Liver (tissue), 10 donors: ENCODE measurements around the gene BCL6B. TPM values are rescaled to one million over a fixed set of nuclear protein-coding genes. Genes with fewer than 3 reads are reported as not detected.

Experiments used
- DNase-seq: peaks from one replicate; pipeline ENCODE4 v3.0.0-alpha.2; 2017; ENCODE audit warnings: low spot score
- H3K27ac ChIP-seq, 2 donors: one replicate each; pipeline ENCODE4 v1.7.0; 2013; ENCODE audit warnings: inconsistent platforms in 2 of 2, low read length in 2 of 2, control low read depth in 1 of 2, low read depth in 1 of 2, mild to moderate bottlenecking in 1 of 2
- H3K27me3 ChIP-seq, 4 donors: one replicate each; pipeline versions ENCODE4 v1.6.1 to v1.7.0; 2013; ENCODE audit warnings: low read length in 3 of 4, inconsistent platforms in 1 of 4, mild to moderate bottlenecking in 1 of 4, moderate library complexity in 1 of 4; ENCODE audit not compliant: control insufficient read depth in 4 of 4, insufficient read depth in 4 of 4
- H3K36me3 ChIP-seq, 4 donors: one replicate each; pipeline versions ENCODE4 v1.6.1 to v1.7.0; 2013; ENCODE audit warnings: low read length in 3 of 4, mild to moderate bottlenecking in 3 of 4, low read depth in 1 of 4, moderate library complexity in 1 of 4; ENCODE audit not compliant: control insufficient read depth in 4 of 4, insufficient read depth in 3 of 4
- H3K4me1 ChIP-seq, 4 donors: one replicate each; pipeline versions ENCODE4 v1.6.1 to v1.7.0; 2013; ENCODE audit warnings: low read length in 3 of 4, mild to moderate bottlenecking in 3 of 4, moderate library complexity in 1 of 4; ENCODE audit not compliant: control insufficient read depth in 4 of 4, insufficient read depth in 4 of 4
- H3K4me3 ChIP-seq, 3 donors: one replicate each; pipeline versions ENCODE4 v1.6.1 to v1.7.0; 2013; ENCODE audit warnings: low read length in 3 of 3, control low read depth in 1 of 3, low read depth in 1 of 3, mild to moderate bottlenecking in 1 of 3
- H3K9ac ChIP-seq, 2 donors: one replicate each; pipeline ENCODE4 v1.7.0; 2013; ENCODE audit warnings: low read length in 2 of 2, mild to moderate bottlenecking in 2 of 2, moderate library complexity in 2 of 2, control low read depth in 1 of 2, low read depth in 1 of 2
- H3K9me3 ChIP-seq, 4 donors: one replicate each; pipeline versions ENCODE4 v1.6.1 to v1.7.0; 2013; ENCODE audit warnings: low read length in 3 of 4; ENCODE audit not compliant: control insufficient read depth in 4 of 4
- ATF3 ChIP-seq: IDR thresholded peaks from 2 replicates; pipeline ENCODE4 v1.6.1; 2016; ENCODE audit warnings: antibody characterized with exemption
- CTCF ChIP-seq: fragments of 150-350 bp; IDR thresholded peaks from 2 replicates; pipeline ENCODE4 v1.5.1; 2017; ENCODE audit warnings: improper control_type of control experiment, low read depth, low read length; ENCODE audit not compliant: missing input control
- FOXA1 ChIP-seq: IDR thresholded peaks from 2 replicates; pipeline ENCODE4 v1.6.1; 2016; ENCODE audit warnings: antibody characterized with exemption
- FOXA2 ChIP-seq: IDR thresholded peaks from 2 replicates; pipeline ENCODE4 v1.6.1; 2016; ENCODE audit warnings: antibody characterized with exemption
- GABPA ChIP-seq, 2 donors: IDR thresholded peaks in 1 of 2; conservative IDR thresholded peaks in 1 of 2; 2 replicates each; pipeline ENCODE4 v1.6.1; 2016; ENCODE audit warnings: antibody characterized with exemption in 2 of 2, mild to moderate bottlenecking in 1 of 2, moderate library complexity in 1 of 2
- HNF4A ChIP-seq, 2 donors: conservative IDR thresholded peaks; 2 replicates each; pipeline ENCODE4 v1.6.1; 2016; ENCODE audit warnings: antibody characterized with exemption in 2 of 2, mild to moderate bottlenecking in 2 of 2
- HNF4G ChIP-seq: IDR thresholded peaks from 2 replicates; pipeline ENCODE4 v1.6.1; 2016; ENCODE audit warnings: antibody characterized with exemption
- JUND ChIP-seq, 2 donors: IDR thresholded peaks; 2 replicates each; pipeline ENCODE4 v1.6.1; 2016; ENCODE audit warnings: antibody characterized with exemption in 2 of 2
- MAX ChIP-seq: IDR thresholded peaks from 2 replicates; pipeline ENCODE4 v1.6.1; 2016; ENCODE audit warnings: antibody characterized with exemption
- REST ChIP-seq: IDR thresholded peaks from 2 replicates; pipeline ENCODE4 v1.6.1; 2016; ENCODE audit warnings: antibody characterized with exemption, mild to moderate bottlenecking
- SP1 ChIP-seq: IDR thresholded peaks from 2 replicates; pipeline ENCODE4 v1.6.1; 2018; ENCODE audit warnings: antibody characterized with exemption, mild to moderate bottlenecking
- TAF1 ChIP-seq: conservative IDR thresholded peaks from 2 replicates; pipeline ENCODE4 v1.6.1; 2016; ENCODE audit warnings: antibody characterized with exemption, mild to moderate bottlenecking
- ZBTB33 ChIP-seq: IDR thresholded peaks from 2 replicates; pipeline ENCODE4 v1.6.1; 2016; ENCODE audit warnings: antibody characterized with exemption
- WGBS: extraction: QIAGEN DNeasy Blood & Tissue Kit; methylation state at CpG from one replicate; pipeline ENCODE4 v1.1.7; 2013; 5-methylcytosine and 5-hydroxymethylcytosine counted together
- polyA plus RNA-seq, 2 donors: library from polyadenylated mRNA; stranded (reverse) in 1 of 2; unstranded in 1 of 2; fragments of 200-250 nt in 1 of 2; fragments of >200 nt in 1 of 2; fragmentation: Nextera tagmentation in 1 of 2; extraction: Ambion mirVana in 1 of 2; gene quantifications; one replicate each; pipeline versions ENCODE4 v1.2.1 to v1.2.3, GENCODE V29; 2013 to 2015
- small RNA-seq: library from RNA; depleted of rRNA; stranded (forward); fragments of <200 nt; gene quantifications from one replicate; pipeline ENCODE3, GENCODE V24; 2014
- total RNA-seq, 2 donors: library from RNA; depleted of rRNA; stranded (reverse); fragments of >200 nt; gene quantifications; one replicate each; pipeline ENCODE4 v1.2.3, GENCODE V29; 2014
- donor health status: healthy.
- donor health status: healthy.
- donor health status: healthy.
- donor health status: healthy.
- donor health status: healthy.

The BCL6B gene
- total and polyA plus RNA-seq, 4 donors, result 1.1 to 5.7 (median 1.8) TPM

- H3K27me3 ChIP-seq, result no peaks in the 10 kb centered on the region
- no peak for DNase-seq
- no peaks in the 10 kb centered on the region for H3K4me1 ChIP-seq
- no peak overlapping the region for H3K4me3 ChIP-seq
- no peak overlapping the region for H3K27ac ChIP-seq
- no peaks in the 10 kb centered on the region for H3K9me3 ChIP-seq
- no peak overlapping the region for H3K9ac ChIP-seq
- peaks cover 0 to 4% (median 1%) of the 10 kb centered on the region in 4 donors for H3K36me3 ChIP-seq
- TF ChIP-seq FOXA1, result no peak
- TF ChIP-seq HNF4A (conservative IDR thresholded peaks at IDR 0.05), result no peak
- TF ChIP-seq JUND (IDR thresholded peaks at IDR 0.05), result no peak
- no peak for TF ChIP-seq REST
- no peak for TF ChIP-seq ATF3
- no peak for TF ChIP-seq MAX
- TF ChIP-seq FOXA2, result no peak
- TF ChIP-seq HNF4G, result no peak
- WGBS, result 89% methylated on average over 7 of the region's 7 CpGs
These were observed 55.2 kb downstream of the BCL6B start for GRCh38 chr17:7077911-7078546.

- no peaks in the 10 kb centered on the region for H3K4me1 ChIP-seq
- H3K27ac ChIP-seq, result no peak overlapping the region
- no peak for DNase-seq
- H3K27me3 ChIP-seq, result no peaks in the 10 kb centered on the region
- H3K36me3 ChIP-seq, result peaks cover 0 to 4% (median 1%) of the 10 kb centered on the region in 4 donors
- 92% methylated on average over 10 of the region's 10 CpGs for WGBS
- no peak overlapping the region for H3K4me3 ChIP-seq
- TF ChIP-seq JUND (IDR thresholded peaks at IDR 0.05) (no peak), FOXA1 (no peak), HNF4A (conservative IDR thresholded peaks at IDR 0.05) (no peak), ZBTB33 (no peak), HNF4G (no peak), FOXA2 (no peak), TAF1 (no peak), CTCF (no peak), GABPA (IDR thresholded peaks at IDR 0.05 in 1 of 2, conservative IDR thresholded peaks at IDR 0.05 in 1 of 2) (no peak), SP1 (no peak)
- H3K9ac ChIP-seq, result no peak overlapping the region
- no peaks in the 10 kb centered on the region for H3K9me3 ChIP-seq
These were observed 55.9 kb downstream of the BCL6B start for GRCh38 chr17:7078711-7079110.

Small RNA genes within 50 kb of the gene (small RNA-seq; reads per million reads assigned to genes)
- gene AC120057.1, result not detected

Other genes starting within 250 kb of the BCL6B start
- gene FBXO39, start 246.8 kb upstream of the BCL6B start, total RNA-seq, result under 1 TPM; 0.05 to 0.67 TPM
- gene FBXO39, start 246.8 kb upstream of the BCL6B start, polyA plus RNA-seq, result under 1 TPM; 0.12 to 0.28 TPM
- not detected for gene TEKT1, start 191.3 kb upstream of the BCL6B start, total RNA-seq
- under 1 TPM in 1 of 2 donors, not detected in 1; 0.15 TPM for gene TEKT1, start 191.3 kb upstream of the BCL6B start, polyA plus RNA-seq
- 1 to 10 TPM in 1 of 2 donors, not detected in 1; 3.1 TPM for gene ALOX12, start 27.0 kb upstream of the BCL6B start, total RNA-seq
- under 1 TPM; 0.03 to 0.24 TPM for gene ALOX12, start 27.0 kb upstream of the BCL6B start, polyA plus RNA-seq
- 10 to 100 TPM; 13.5 to 65.5 TPM for gene RNASEK, start 10.4 kb upstream of the BCL6B start, total RNA-seq
- gene RNASEK, start 10.4 kb upstream of the BCL6B start, polyA plus RNA-seq, result 100 to 1,000 TPM; 196 to 384 TPM
- 10 to 100 TPM in 1 of 2 donors, 1 to 10 TPM in 1; 2.3 to 26.6 TPM for gene SLC16A13, start 13.0 kb downstream of the BCL6B start, total RNA-seq
- gene SLC16A13, start 13.0 kb downstream of the BCL6B start, polyA plus RNA-seq, result 10 to 100 TPM; 33.3 to 43.2 TPM
- 1 to 10 TPM; 1.7 to 3.3 TPM for gene SLC16A11, start 21.0 kb downstream of the BCL6B start, total RNA-seq
- gene SLC16A11, start 21.0 kb downstream of the BCL6B start, polyA plus RNA-seq, result 1 to 10 TPM; 3.0 to 8.2 TPM
- 1 to 10 TPM; 3.1 to 3.8 TPM for gene CLEC10A, start 57.2 kb downstream of the BCL6B start, total RNA-seq
- gene CLEC10A, start 57.2 kb downstream of the BCL6B start, polyA plus RNA-seq, result 1 to 10 TPM; 1.4 to 4.0 TPM
- gene ASGR2, start 91.8 kb downstream of the BCL6B start, total RNA-seq, result 100 to 1,000 TPM; 188 to 336 TPM
- 100 to 1,000 TPM; 650 to 657 TPM for gene ASGR2, start 91.8 kb downstream of the BCL6B start, polyA plus RNA-seq
- gene ASGR1, start 156.3 kb downstream of the BCL6B start, total RNA-seq, result 100 to 1,000 TPM; 127 to 401 TPM
- 100 to 1,000 TPM; 541 to 728 TPM for gene ASGR1, start 156.3 kb downstream of the BCL6B start, polyA plus RNA-seq
- gene DLG4, start 196.8 kb downstream of the BCL6B start, total RNA-seq, result 1 to 10 TPM; 2.1 to 5.7 TPM
- 1 to 10 TPM in 1 of 2 donors, under 1 TPM in 1; 0.40 to 1.6 TPM for gene DLG4, start 196.8 kb downstream of the BCL6B start, polyA plus RNA-seq
- 1,000 to 10,000 TPM in 1 of 2 donors, 100 to 1,000 TPM in 1; 185 to 1,110 TPM for gene ACADVL, start 196.9 kb downstream of the BCL6B start, total RNA-seq
- 1,000 to 10,000 TPM; 1,107 to 1,301 TPM for gene ACADVL, start 196.9 kb downstream of the BCL6B start, polyA plus RNA-seq
- gene DVL2, start 211.5 kb downstream of the BCL6B start, total RNA-seq, result 10 to 100 TPM; 16.7 to 24.5 TPM
- gene DVL2, start 211.5 kb downstream of the BCL6B start, polyA plus RNA-seq, result 1 to 10 TPM; 3.4 to 5.9 TPM
- gene PHF23, start 216.4 kb downstream of the BCL6B start, total RNA-seq, result 10 to 100 TPM; 14.6 to 15.8 TPM
- 10 to 100 TPM; 14.0 to 18.3 TPM for gene PHF23, start 216.4 kb downstream of the BCL6B start, polyA plus RNA-seq
- gene GABARAP, start 219.4 kb downstream of the BCL6B start, total RNA-seq, result 10 to 100 TPM; 74.4 to 88.4 TPM
- gene GABARAP, start 219.4 kb downstream of the BCL6B start, polyA plus RNA-seq, result 100 to 1,000 TPM; 322 to 489 TPM
- gene CTDNEP1, start 228.7 kb downstream of the BCL6B start, total RNA-seq, result 10 to 100 TPM; 15.2 to 21.9 TPM
- 10 to 100 TPM; 11.0 to 28.6 TPM for gene CTDNEP1, start 228.7 kb downstream of the BCL6B start, polyA plus RNA-seq
- gene ELP5, start 229.2 kb downstream of the BCL6B start, total RNA-seq, result 10 to 100 TPM; 19.3 to 24.1 TPM
- 10 to 100 TPM; 29.1 to 38.4 TPM for gene ELP5, start 229.2 kb downstream of the BCL6B start, polyA plus RNA-seq
- 10 to 100 TPM in 1 of 2 donors, 1 to 10 TPM in 1; 3.0 to 20.2 TPM for gene CLDN7, start 239.4 kb downstream of the BCL6B start, total RNA-seq
- gene CLDN7, start 239.4 kb downstream of the BCL6B start, polyA plus RNA-seq, result 10 to 100 TPM; 19.1 to 35.0 TPM